CD1c-positive myeloid dendritic cell (primary cell): ENCODE data around the gene STK32B.

Source experiments
- DNase-seq: peaks from one replicate; pipeline ENCODE4 v3.0.0-alpha.2; 2016; ENCODE audit errors: extremely low spot score

The STK32B gene

GRCh38 chr4:5361968-5362367 lies 310.7 kb downstream of the STK32B start:
- no peak for DNase-seq

DNA sequence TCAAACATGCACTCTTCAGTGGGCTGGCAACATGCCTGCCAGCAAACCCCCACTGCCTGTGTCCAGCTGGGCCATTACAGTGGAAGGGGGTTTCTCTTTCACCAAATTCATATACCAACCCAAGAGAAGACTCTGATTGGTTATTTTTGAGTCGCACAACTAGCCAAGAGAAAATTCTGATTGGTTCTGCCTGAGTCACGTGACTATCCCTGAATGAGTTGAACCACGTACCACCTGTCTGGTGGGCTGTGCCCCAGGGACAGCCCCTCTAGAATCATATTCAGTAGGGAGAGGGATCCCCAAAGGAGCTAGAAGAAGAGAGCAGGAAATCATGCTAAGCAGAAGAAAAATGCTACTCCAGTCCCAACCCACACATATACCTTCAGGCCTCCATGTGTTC lies 313.1 kb downstream of the STK32B start:
- DNase-seq, result no peak

DNA sequence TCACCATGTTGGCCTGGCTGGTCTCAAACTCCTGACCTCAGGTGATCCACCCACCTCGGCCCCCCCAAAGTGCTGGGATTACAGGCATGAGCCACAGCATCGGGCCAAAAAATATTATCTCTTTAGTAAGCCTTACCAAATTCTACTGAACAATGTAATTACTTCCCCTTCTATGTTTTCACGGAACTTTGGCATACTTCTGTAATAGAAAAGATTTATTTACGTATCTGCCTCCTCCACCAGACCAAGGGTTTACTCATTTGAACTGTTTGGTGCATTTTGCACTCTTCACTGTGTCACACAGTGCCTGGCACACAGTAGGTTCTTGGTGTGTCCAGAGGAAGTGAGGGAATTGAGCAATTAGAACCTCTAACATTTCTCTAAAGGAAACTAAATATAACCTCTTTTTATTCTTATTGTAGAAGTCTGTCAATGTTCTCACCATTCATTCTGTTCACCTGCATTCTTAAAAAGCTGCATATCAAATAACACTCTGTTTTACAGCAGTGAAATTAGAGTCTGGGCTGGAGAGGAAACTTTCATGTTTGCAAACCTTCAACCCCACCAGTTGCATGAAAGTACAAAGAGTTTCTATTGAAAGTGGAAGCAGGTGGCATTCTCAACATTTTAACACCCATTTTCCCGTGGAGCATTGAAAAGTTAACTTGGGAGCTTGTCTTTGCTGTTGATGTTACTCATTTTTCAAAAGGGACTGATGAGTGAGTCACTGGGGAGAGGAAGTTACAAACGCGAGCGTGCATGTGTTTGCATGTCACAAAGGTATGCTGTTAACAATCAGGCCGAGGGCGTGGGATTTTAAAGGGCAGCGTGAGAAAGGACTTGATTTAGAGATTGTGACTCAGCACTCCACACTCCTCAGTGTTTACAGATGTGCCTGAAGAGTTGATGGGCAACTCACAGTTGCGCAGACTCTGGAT lies 314.1 kb downstream of the STK32B start:
- no peak for DNase-seq

- no peak for DNase-seq
Observed at GRCh38 chr4:5366009-5366386, 314.7 kb downstream of the STK32B start.

DNA sequence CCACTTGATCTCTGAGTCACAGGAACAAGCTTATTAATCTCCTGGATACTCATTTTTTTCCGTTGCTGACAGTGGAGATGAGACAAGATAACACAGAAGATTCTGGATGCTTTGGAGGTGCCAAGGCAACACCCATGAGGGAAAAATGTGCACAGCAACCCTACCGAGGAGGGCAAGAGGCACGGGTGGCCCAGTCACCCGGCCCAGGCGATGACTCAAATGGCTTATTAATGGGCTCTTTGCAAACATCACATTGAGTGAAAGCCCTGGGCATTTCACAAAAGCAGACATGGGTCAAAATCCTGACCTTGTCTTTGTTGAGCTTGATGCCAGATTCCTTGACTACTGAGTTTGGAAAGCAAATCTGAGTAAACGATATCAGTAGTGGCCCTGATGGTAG lies 315.1 kb downstream of the STK32B start:
- no peak for DNase-seq

GRCh38 chr4:5368426-5368825 lies 317.1 kb downstream of the STK32B start:
- no peak for DNase-seq

DNA sequence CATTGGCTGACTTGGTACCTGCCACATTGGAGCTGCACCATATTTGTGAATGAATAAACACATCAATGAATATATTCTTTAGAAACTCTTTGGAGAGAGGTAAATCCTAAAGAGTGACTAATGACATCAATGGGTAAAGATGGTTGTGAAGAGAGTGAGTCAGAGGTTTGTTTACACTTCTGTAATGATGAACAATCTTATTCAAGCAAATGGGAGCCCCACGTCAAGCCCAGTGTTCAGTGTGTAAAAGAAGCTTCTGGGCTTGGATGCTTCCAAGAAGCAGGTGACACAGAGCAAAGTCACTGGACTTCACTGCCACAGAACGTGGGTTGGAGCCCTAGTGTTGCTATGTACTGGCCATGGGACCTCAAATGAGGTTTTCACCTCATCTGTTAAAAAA lies 319.0 kb downstream of the STK32B start:
- no peak for DNase-seq

GRCh38 chr4:5371415-5372190 lies 320.3 kb downstream of the STK32B start:
- DNase-seq, result no peak

- no peak for DNase-seq
Observed at GRCh38 chr4:5372198-5372597, 320.9 kb downstream of the STK32B start.

- no peak for DNase-seq
Observed at GRCh38 chr4:5373327-5373726, 322.0 kb downstream of the STK32B start.

DNA sequence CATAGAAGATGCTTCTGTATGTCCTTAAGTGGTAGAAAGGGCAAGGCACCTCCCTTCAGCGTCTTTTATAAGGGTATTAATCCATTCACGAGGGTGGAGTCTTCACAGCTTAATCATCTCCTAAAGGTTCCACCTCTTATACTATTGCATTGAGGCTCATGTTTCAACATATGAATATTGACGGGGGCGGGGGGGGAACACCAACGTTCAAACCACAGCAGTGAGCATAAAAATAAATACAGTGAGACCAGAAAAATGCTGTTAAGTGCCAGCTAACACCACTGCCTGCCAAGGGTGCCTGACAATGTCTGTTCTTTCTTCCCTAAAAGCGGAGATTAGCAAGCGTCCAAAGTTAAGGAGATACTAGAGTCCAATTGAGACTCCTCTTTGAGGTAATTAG lies 323.3 kb downstream of the STK32B start:
- DNase-seq, result no peak

GRCh38 chr4:5374994-5375393 lies 323.7 kb downstream of the STK32B start:
- no peak for DNase-seq

DNA sequence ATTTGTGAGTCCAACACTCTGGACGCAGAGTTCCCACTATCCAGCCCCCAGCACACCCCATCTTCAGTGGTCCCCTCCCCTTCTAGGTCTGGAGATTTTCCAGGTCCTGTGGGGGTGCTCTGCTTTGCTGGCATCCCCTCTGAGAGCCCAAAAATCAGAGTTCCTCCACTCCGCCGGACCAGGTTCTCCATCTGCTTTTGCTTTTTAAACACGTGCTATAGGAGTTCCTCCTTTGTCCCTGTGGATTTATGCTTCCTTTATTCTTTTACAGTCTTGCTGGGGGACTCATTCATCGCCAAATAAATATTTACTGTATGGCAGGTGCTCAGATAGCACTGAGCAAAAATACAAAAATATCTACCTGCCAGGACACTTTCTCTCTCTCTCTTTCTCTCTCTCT lies 324.7 kb downstream of the STK32B start:
- DNase-seq, result no peak

GRCh38 chr4:5378002-5378401 lies 326.7 kb downstream of the STK32B start:
- DNase-seq, result no peak

DNA sequence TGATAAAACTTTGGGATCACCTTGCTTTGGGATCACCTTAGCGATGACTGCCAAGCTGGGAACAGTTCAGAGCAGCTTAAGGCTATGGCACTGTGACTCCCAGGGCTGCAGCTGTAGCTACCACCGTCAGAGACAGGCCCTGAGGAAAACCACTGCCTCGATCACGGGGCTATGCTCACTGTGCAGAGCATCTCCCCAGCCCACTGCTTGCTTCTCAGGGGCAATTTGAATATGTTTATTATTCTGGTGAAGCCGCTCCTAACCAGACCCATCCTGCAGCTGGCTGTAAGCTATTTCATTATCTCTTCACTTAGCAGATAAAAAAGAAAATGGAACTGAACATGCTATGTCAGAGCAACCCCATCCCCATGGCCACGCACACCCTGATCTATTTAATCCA lies 328.6 kb downstream of the STK32B start:
- DNase-seq, result no peak

DNA sequence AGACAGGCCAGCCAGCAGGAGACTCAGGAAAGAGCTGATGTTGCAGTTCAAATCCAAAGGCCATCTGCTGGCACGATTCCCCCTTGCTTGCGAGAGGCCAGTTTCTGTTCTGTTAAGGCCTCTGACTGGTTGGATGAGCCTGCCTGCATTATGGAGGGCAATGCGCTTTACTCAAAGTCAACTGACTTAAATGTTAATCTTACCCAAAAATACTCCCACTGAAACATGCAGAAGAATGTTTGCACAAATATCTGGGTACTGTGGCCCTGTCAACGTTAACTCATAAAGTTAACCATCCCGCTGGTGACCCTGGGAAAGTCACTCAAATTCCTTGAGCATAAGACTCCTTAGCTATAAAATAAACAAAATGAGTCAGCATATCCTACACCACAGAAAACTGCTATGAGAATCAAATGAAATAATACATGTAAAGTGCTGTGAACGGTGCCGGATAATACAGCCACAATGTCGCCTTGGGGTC lies 330.7 kb downstream of the STK32B start:
- no peak for DNase-seq

- DNase-seq, result no peak
Observed at GRCh38 chr4:5383191-5383980, 332.1 kb downstream of the STK32B start.

DNA sequence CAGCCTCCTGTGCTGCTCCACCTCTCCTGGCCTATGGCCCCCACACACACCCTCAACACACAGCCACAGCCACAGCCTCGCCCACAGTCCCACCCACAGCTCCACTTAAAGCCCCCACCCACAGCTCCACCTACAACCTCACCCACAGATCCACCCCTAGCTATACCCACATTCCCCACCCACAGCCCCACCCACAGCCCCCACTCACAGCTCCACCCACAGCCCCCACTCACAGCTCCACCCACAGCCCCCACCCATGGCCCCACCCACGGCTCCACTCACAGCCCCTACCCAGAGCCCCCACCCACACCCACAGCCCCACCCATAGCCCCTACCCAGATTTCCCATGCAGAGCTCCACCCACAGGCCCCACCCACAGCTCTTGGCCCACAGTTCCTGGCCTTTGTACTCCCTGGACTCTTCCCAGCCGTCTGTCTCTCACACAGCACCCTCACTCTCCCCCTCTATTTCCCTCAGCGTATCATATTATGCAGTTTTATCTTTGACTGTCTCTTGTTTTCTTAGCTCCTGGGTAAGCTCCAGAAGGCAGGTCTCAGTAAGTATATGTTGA lies 334.5 kb downstream of the STK32B start:
- DNase-seq, result no peak

DNA sequence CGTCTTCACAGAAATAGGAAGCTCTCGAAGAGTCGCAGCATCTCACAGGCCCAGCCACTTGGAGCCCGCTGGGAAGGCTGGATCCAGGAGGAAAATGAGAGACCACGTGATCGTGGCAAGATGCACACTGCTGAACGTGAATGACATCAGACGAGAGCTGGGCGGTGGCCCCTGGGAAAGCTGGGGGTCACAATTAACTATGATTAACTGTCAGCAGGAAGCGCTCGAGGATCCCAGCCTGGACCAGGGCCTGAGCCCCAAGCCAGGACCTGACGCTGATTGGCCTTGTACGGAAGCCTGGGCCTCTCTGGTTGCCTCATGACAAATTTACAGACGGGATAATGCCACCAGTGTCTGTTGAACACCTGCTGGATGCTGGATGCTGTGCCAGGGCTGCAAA lies 335.6 kb downstream of the STK32B start:
- no peak for DNase-seq

- no peak for DNase-seq
Observed at GRCh38 chr4:5387457-5387856, 336.2 kb downstream of the STK32B start.

DNA sequence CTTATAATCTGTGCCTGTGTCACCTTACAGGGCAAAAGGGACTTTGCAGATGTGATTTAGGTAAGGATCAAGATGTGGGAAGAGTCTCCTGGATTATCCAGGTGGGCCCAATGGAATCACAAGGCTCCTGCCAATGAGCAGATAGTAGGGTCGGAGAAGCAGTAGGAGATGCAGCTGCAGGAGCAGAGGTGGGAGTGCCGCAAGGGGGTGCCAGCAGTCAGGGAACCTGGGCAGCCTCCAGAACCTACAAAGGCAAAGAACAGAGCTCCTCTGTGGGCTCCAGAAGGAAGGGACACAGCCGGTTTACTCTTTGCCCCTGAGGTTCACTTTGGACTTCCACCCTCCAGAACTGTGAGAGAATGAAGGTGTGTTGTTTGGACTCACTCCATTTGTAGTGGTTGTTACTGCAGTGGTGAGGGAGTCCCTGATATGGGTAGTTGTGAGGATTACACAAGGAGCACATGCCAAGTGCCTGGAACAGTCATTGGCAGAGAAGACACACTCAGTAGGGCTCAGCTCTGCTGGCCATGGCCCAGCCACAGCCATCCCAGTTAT lies 338.6 kb downstream of the STK32B start:
- DNase-seq, result no peak
